Lower leg skin (tissue), 3 donors: ENCODE data around the gene SLC43A1.

Experiments used
- CTCF ChIP-seq, 3 donors: fragments of 450-650 bp; IDR thresholded peaks; one replicate each; pipeline ENCODE4 v1.5.1; 2016; ENCODE audit warnings: antibody characterized with exemption in 3 of 3, mild to moderate bottlenecking in 3 of 3, moderate library complexity in 2 of 3
- POLR2A ChIP-seq, 2 donors: fragments of 450-650 bp; IDR thresholded peaks; one replicate each; pipeline ENCODE4 v1.6.1; 2016 to 2017; ENCODE audit warnings: antibody characterized with exemption in 2 of 2, mild to moderate bottlenecking in 1 of 2, moderate library complexity in 1 of 2

GRCh38 chr11:57434640-57435546, 80.6 kb downstream of the SLC43A1 start:
- TF ChIP-seq POLR2A (IDR thresholded peaks at IDR 0.05) (no peak), CTCF (IDR thresholded peaks at IDR 0.05) (no peak)
